Ishikawa (cell line): ENCODE measurements around the gene EBF4.

ENCODE experiments used
- CEBPB ChIP-seq: IDR thresholded peaks from 2 replicates; pipeline ENCODE4 v1.6.1; 2012
- CREB1 ChIP-seq: IDR thresholded peaks from 2 replicates; pipeline ENCODE4 v1.6.1; 2012; ENCODE audit warnings: low read depth
- EGR1 ChIP-seq: IDR thresholded peaks from 2 replicates; pipeline ENCODE4 v1.6.1; 2012
- EP300 ChIP-seq: IDR thresholded peaks from 2 replicates; pipeline ENCODE4 v1.6.1; 2012; ENCODE audit warnings: borderline replicate concordance
- FOXM1 ChIP-seq: IDR thresholded peaks from 2 replicates; pipeline ENCODE4 v1.6.1; 2012; ENCODE audit warnings: low read depth, borderline replicate concordance
- MAX ChIP-seq: IDR thresholded peaks from 2 replicates; pipeline ENCODE4 v1.6.1; 2012
- NFIC ChIP-seq: IDR thresholded peaks from 2 replicates; pipeline ENCODE4 v1.6.1; 2012
- RAD21 ChIP-seq: IDR thresholded peaks from 2 replicates; pipeline ENCODE4 v1.6.1; 2012; ENCODE audit warnings: low read depth
- REST ChIP-seq: IDR thresholded peaks from 2 replicates; pipeline ENCODE4 v1.6.1; 2012; ENCODE audit warnings: low read depth, mild to moderate bottlenecking
- TAF1 ChIP-seq: IDR thresholded peaks from 2 replicates; pipeline ENCODE4 v1.6.1; 2012; ENCODE audit warnings: low read depth, mild to moderate bottlenecking
- TCF12 ChIP-seq: IDR thresholded peaks from 2 replicates; pipeline ENCODE4 v1.6.1; 2012; ENCODE audit warnings: low read depth
- TEAD4 ChIP-seq: IDR thresholded peaks from 2 replicates; pipeline ENCODE4 v1.6.1; 2012
- USF1 ChIP-seq: IDR thresholded peaks from 2 replicates; pipeline ENCODE4 v1.6.1; 2012
- YY1 ChIP-seq: IDR thresholded peaks from 2 replicates; pipeline ENCODE4 v1.6.1; 2012; ENCODE audit warnings: low read depth
- ZBTB7A ChIP-seq: IDR thresholded peaks from 2 replicates; pipeline ENCODE4 v1.6.1; 2012; ENCODE audit warnings: low read depth

Gene EBF4

GRCh38 chr20:2801286-2801728, 108.7 kb downstream of the EBF4 start:
- no peak for TF ChIP-seq MAX
- no peak for TF ChIP-seq FOXM1
- TF ChIP-seq TCF12, result no peak
- no peak for TF ChIP-seq REST

GRCh38 chr20:2804041-2804828, 111.7 kb downstream of the EBF4 start:
- TF ChIP-seq TAF1 (no peak), REST (no peak), EGR1 (no peak), CREB1 (no peak), CEBPB (no peak), YY1 (no peak), NFIC (no peak), MAX (no peak), ZBTB7A (no peak), TCF12 (no peak), RAD21 (no peak), TEAD4 (no peak), FOXM1 (no peak), EP300 (no peak), USF1 (no peak)

GRCh38 chr20:2804852-2805688, 112.5 kb downstream of the EBF4 start:
- TF ChIP-seq MAX, result no peak
- no peak for TF ChIP-seq REST
- TF ChIP-seq CREB1, result no peak
- TF ChIP-seq YY1, result no peak
- no peak for TF ChIP-seq USF1
- TF ChIP-seq ZBTB7A, result no peak
- no peak for TF ChIP-seq NFIC
- no peak for TF ChIP-seq TEAD4
- no peak for TF ChIP-seq FOXM1
- no peak for TF ChIP-seq CEBPB
- no peak for TF ChIP-seq EGR1
- TF ChIP-seq TCF12, result no peak
- no peak for TF ChIP-seq RAD21
- TF ChIP-seq TAF1, result no peak
